Measurements from ENCODE around the gene NUDT10. TPM values are rescaled to one million over a fixed set of nuclear protein-coding genes. Genes with fewer than 3 reads are reported as not detected.
"Not testable (repeated sequence)": the region's sequence is repeated elsewhere in the genome, so short reads cannot be mapped to it uniquely, and the experiment has no call there.

The NUDT10 gene
- 4.6 TPM for polyA plus RNA-seq
- long read RNA-seq, donor 1, partial matches to known transcripts, result 0 of 3 reads
- long read RNA-seq, donor 1, other reads (novel, unspliced or antisense), result 0 of 3 reads
- long read RNA-seq, donor 2, partial matches to known transcripts, result 0 of 2 reads
- long read RNA-seq, donor 2, other reads (novel, unspliced or antisense), result 0 of 2 reads
- long read RNA-seq, donor 3, partial matches to known transcripts, result 0 of 3 reads
- long read RNA-seq, donor 3, other reads (novel, unspliced or antisense), result 0 of 3 reads
- long read RNA-seq, donor 4, result 0 reads
- long read RNA-seq, donor 5, result 0 reads
- long read RNA-seq, donor 6, partial matches to known transcripts, result 0 of 1 reads
- long read RNA-seq, donor 6, other reads (novel, unspliced or antisense), result 0 of 1 reads
- long read RNA-seq, donor 7, partial matches to known transcripts, result 0 of 1 reads
- long read RNA-seq, donor 7, other reads (novel, unspliced or antisense), result 0 of 1 reads
- long read RNA-seq, donor 8, partial matches to known transcripts, result 5 of 5 reads
- long read RNA-seq, donor 8, other reads (novel, unspliced or antisense), result 0 of 5 reads
- long read RNA-seq, donor 9, partial matches to known transcripts, result 0 of 2 reads
- long read RNA-seq, donor 9, other reads (novel, unspliced or antisense), result 0 of 2 reads
- long read RNA-seq, donor 10, partial matches to known transcripts, result 0 of 2 reads
- long read RNA-seq, donor 10, other reads (novel, unspliced or antisense), result 0 of 2 reads
- long read RNA-seq, donor 11, transcript NUDT10-201 (2 exons, 1,917 nt), result major isoform, 7 of 7 reads
- long read RNA-seq, donor 11, partial matches to known transcripts, result 0 of 7 reads
- long read RNA-seq, donor 11, other reads (novel, unspliced or antisense), result 0 of 7 reads

- no CpG with 5 or more reads among the region's 68 CpGs for whole genome bisulfite sequencing (ENCODE audit: insufficient coverage, low lambda C conversion rate)
- no peaks in the 10 kb centered on the region for H3K36me3 ChIP-seq (ENCODE audit: control insufficient read depth, insufficient read depth, low read length)
- H3K4me3 ChIP-seq (ENCODE audit: low read length), result peak within 1 kb of the TSS; percentile 35
- no peak within 1 kb of the TSS for H3K27ac ChIP-seq (ENCODE audit: low read length)
- no peaks in the 10 kb centered on the region for H3K9me3 ChIP-seq (ENCODE audit: control insufficient read depth, low read depth, low read length)
- peaks cover 3% of the 10 kb centered on the region for H3K27me3 ChIP-seq (ENCODE audit: control insufficient read depth, insufficient read depth, low read length)
- peak; percentile 9 to 39 for DNase-seq
- no peaks in the 10 kb centered on the region for H3K4me1 ChIP-seq (ENCODE audit: control insufficient read depth, insufficient read depth, low read length)
These were observed at the start of gene NUDT10 for GRCh38 chrX:51332188-51332942. Gene NUDT10 (plus strand): TSS chrX:51332822. CDS start chrX:51332966, 144 bp downstream.

- WGBS (ENCODE audit: insufficient coverage, low lambda C conversion rate), result no CpG with 5 or more reads among the region's 3 CpGs
- H3K36me3 ChIP-seq (ENCODE audit: control insufficient read depth, insufficient read depth, low read length), result no peaks in the 10 kb centered on the region
- H3K27me3 ChIP-seq (ENCODE audit: control insufficient read depth, insufficient read depth, low read length), result no peaks in the 10 kb centered on the region
- no peaks in the 10 kb centered on the region for H3K9me3 ChIP-seq (ENCODE audit: control insufficient read depth, low read depth, low read length)
- H3K4me1 ChIP-seq (ENCODE audit: control insufficient read depth, insufficient read depth, low read length), result no peaks in the 10 kb centered on the region
- H3K4me3 ChIP-seq (ENCODE audit: low read length), result no peak overlapping the region
- no peak for DNase-seq
- no peak overlapping the region for H3K27ac ChIP-seq (ENCODE audit: low read length)
These were observed 40.2 kb upstream of the NUDT10 start for GRCh38 chrX:51292421-51292820.

GRCh38 chrX:51296138-51296537 lies 36.5 kb upstream of the NUDT10 start:
- Histone ChIP-seq H3K27ac (ENCODE audit: low read length) (no peak overlapping the region), H3K9me3 (ENCODE audit: control insufficient read depth, low read depth, low read length) (no peaks in the 10 kb centered on the region), H3K36me3 (ENCODE audit: control insufficient read depth, insufficient read depth, low read length) (no peaks in the 10 kb centered on the region), H3K4me3 (ENCODE audit: low read length) (no peak overlapping the region), H3K4me1 (ENCODE audit: control insufficient read depth, insufficient read depth, low read length) (no peaks in the 10 kb centered on the region), H3K27me3 (ENCODE audit: control insufficient read depth, insufficient read depth, low read length) (no peaks in the 10 kb centered on the region)
- no peak for DNase-seq
- no CpG with 5 or more reads among the region's 2 CpGs for WGBS (ENCODE audit: insufficient coverage, low lambda C conversion rate)

- H3K4me3 ChIP-seq (ENCODE audit: low read length), result no peak overlapping the region
- no peaks in the 10 kb centered on the region for H3K9me3 ChIP-seq (ENCODE audit: control insufficient read depth, low read depth, low read length)
- no peaks in the 10 kb centered on the region for H3K27me3 ChIP-seq (ENCODE audit: control insufficient read depth, insufficient read depth, low read length)
- no peaks in the 10 kb centered on the region for H3K4me1 ChIP-seq (ENCODE audit: control insufficient read depth, insufficient read depth, low read length)
- DNase-seq, result no peak
- WGBS (ENCODE audit: insufficient coverage, low lambda C conversion rate), result no CpG with 5 or more reads among the region's 1 CpG
- no peak overlapping the region for H3K27ac ChIP-seq (ENCODE audit: low read length)
- H3K36me3 ChIP-seq (ENCODE audit: control insufficient read depth, insufficient read depth, low read length), result no peaks in the 10 kb centered on the region
These were observed 16.4 kb upstream of the NUDT10 start for GRCh38 chrX:51316271-51316670.

GRCh38 chrX:51332943-51333785 lies 542 bp downstream of the NUDT10 start:
- peak overlapping the region; percentile 35 for H3K4me3 ChIP-seq (ENCODE audit: low read length)
- WGBS (ENCODE audit: insufficient coverage, low lambda C conversion rate), result no CpG with 5 or more reads among the region's 56 CpGs
- H3K27me3 ChIP-seq (ENCODE audit: control insufficient read depth, insufficient read depth, low read length); H3K27ac ChIP-seq (ENCODE audit: low read length); H3K9me3 ChIP-seq (ENCODE audit: control insufficient read depth, low read depth, low read length); H3K36me3 ChIP-seq (ENCODE audit: control insufficient read depth, insufficient read depth, low read length); DNase-seq; H3K4me1 ChIP-seq (ENCODE audit: control insufficient read depth, insufficient read depth, low read length): not testable (repeated sequence)

GRCh38 chrX:51334276-51334675 lies 1.7 kb downstream of the NUDT10 start:
- WGBS (ENCODE audit: insufficient coverage, low lambda C conversion rate), result no CpG with 5 or more reads among the region's 4 CpGs
- no peaks in the 10 kb centered on the region for H3K4me1 ChIP-seq (ENCODE audit: control insufficient read depth, insufficient read depth, low read length)
- peaks cover 3% of the 10 kb centered on the region for H3K27me3 ChIP-seq (ENCODE audit: control insufficient read depth, insufficient read depth, low read length)
- H3K4me3 ChIP-seq (ENCODE audit: low read length), result no peak overlapping the region
- H3K9me3 ChIP-seq (ENCODE audit: control insufficient read depth, low read depth, low read length), result no peaks in the 10 kb centered on the region
- DNase-seq, result no peak
- no peaks in the 10 kb centered on the region for H3K36me3 ChIP-seq (ENCODE audit: control insufficient read depth, insufficient read depth, low read length)
- no peak overlapping the region for H3K27ac ChIP-seq (ENCODE audit: low read length)

- Histone ChIP-seq H3K36me3 (ENCODE audit: control insufficient read depth, insufficient read depth, low read length) (no peaks in the 10 kb centered on the region), H3K4me3 (ENCODE audit: low read length) (no peak overlapping the region)
These were observed 4.0 kb downstream of the NUDT10 start for GRCh38 chrX:51336584-51336983.

GRCh38 chrX:51361251-51361650 lies 28.6 kb downstream of the NUDT10 start:
- H3K27me3 ChIP-seq (ENCODE audit: control insufficient read depth, insufficient read depth, low read length), result no peaks in the 10 kb centered on the region
- H3K4me1 ChIP-seq (ENCODE audit: control insufficient read depth, insufficient read depth, low read length), result no peaks in the 10 kb centered on the region
- no peaks in the 10 kb centered on the region for H3K36me3 ChIP-seq (ENCODE audit: control insufficient read depth, insufficient read depth, low read length)
- H3K27ac ChIP-seq (ENCODE audit: low read length), result no peak overlapping the region
- no peak for DNase-seq
- no peak overlapping the region for H3K4me3 ChIP-seq (ENCODE audit: low read length)
- no peaks in the 10 kb centered on the region for H3K9me3 ChIP-seq (ENCODE audit: control insufficient read depth, low read depth, low read length)
- no CpG with 5 or more reads among the region's 7 CpGs for WGBS (ENCODE audit: insufficient coverage, low lambda C conversion rate)

More at GRCh38 chrX:51336584-51336983, 4.0 kb downstream of the NUDT10 start:
- WGBS (ENCODE audit: insufficient coverage, low lambda C conversion rate), result no CpG with 5 or more reads among the region's 3 CpGs
- no peaks in the 10 kb centered on the region for H3K9me3 ChIP-seq (ENCODE audit: control insufficient read depth, low read depth, low read length)
- peak in 1 of 2 donors; percentile 14 for DNase-seq
- H3K27ac ChIP-seq (ENCODE audit: low read length), result no peak overlapping the region
- peaks cover 3% of the 10 kb centered on the region for H3K27me3 ChIP-seq (ENCODE audit: control insufficient read depth, insufficient read depth, low read length)
- H3K4me1 ChIP-seq (ENCODE audit: control insufficient read depth, insufficient read depth, low read length), result no peaks in the 10 kb centered on the region

- H3K27me3 ChIP-seq (ENCODE audit: control insufficient read depth, insufficient read depth, low read length), result no peaks in the 10 kb centered on the region
- DNase-seq, result no peak
- no peak overlapping the region for H3K27ac ChIP-seq (ENCODE audit: low read length)
- no peaks in the 10 kb centered on the region for H3K36me3 ChIP-seq (ENCODE audit: control insufficient read depth, insufficient read depth, low read length)
- no peaks in the 10 kb centered on the region for H3K9me3 ChIP-seq (ENCODE audit: control insufficient read depth, low read depth, low read length)
- no CpG with 5 or more reads among the region's 2 CpGs for WGBS (ENCODE audit: insufficient coverage, low lambda C conversion rate)
- H3K4me3 ChIP-seq (ENCODE audit: low read length), result no peak overlapping the region
- H3K4me1 ChIP-seq (ENCODE audit: control insufficient read depth, insufficient read depth, low read length), result no peaks in the 10 kb centered on the region
These were observed 44.0 kb downstream of the NUDT10 start for GRCh38 chrX:51376672-51377071.
